Activated CD4-positive, alpha-beta T cell treated with anti-CD3 and anti-CD28 coated beads, Interleukin-10, Interleukin-2, amounts not matched to agents 100 ng/mL and 50 ng/mL, durations not matched to agents 16 hours and 8 hours (primary cell): ENCODE data around the gene PRKN.
"Not testable (repeated sequence)": the region's sequence is repeated elsewhere in the genome, so short reads cannot be mapped to it uniquely, and the experiment has no call there.

Experiments
- DNase-seq: peaks from one replicate; pipeline ENCODE4 v3.0.0-alpha.2; 2020

The PRKN gene

DNA sequence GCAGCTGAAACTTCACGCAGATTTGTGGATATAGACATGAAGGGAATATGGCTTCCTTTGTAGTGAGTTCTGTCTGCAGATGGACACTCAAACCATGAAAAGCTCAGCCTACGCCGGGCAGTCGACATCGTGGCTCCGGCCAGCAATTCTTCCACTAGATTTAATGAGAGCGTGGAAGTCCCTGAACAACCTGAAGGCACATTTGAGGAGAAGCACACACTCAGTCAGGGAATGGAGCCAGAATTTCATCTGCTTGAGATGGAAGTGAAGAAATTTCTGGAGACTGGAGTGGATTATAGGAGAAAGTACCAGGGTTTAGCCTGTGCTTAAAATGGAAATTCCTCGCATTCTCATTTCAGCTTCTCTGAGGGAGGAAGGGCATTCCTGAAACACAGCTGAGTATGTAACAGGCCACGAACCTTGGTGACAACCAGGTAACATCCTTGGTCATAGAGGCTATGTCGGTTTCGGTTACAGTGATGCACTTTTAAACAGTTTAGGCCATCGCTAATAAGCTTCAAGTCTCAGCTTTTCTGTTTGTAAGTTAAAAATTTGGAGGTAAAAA, 1373.2 kb downstream of the PRKN start:
- DNase-seq: no peak

DNA sequence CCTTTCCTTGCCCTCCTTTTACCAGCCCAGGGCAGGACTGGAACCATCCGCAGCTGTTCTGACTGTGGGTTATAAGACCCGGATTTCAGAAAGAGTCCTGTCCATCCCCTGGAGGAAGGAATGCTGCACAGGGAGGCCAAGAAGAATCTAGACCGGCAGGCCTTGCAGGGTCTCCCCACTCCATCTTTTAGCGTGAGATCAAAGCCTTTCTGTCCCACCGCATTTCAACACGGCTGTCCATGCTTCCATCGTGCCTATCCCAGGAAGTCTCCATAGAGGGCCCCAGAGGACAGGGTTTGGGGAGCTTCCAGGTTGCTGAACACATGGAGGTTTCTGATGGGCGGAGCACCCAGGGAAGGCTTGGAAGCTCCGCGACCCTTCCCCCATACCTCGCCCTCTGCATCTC, 1374.4 kb downstream of the PRKN start:
- no peak for DNase-seq

DNA sequence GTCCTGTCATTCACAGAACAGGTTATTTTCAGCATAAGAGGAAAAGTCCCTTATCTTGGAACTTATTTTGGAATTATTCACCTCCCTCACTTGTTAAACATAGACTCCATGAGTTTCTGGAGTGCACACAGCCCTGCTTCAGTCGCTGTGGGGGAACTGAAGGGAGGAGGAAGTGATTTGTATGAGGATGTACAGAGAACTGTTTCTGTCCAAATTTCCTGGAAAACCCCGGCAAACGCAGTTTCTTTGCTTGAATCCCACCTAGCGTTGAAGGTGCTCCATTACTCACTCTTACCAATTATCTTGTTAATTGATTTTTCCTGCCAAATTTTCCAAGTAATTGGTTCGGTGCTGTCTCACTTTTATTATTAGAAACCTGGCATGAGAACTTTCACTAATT, 1375.7 kb downstream of the PRKN start:
- no peak for DNase-seq

DNA sequence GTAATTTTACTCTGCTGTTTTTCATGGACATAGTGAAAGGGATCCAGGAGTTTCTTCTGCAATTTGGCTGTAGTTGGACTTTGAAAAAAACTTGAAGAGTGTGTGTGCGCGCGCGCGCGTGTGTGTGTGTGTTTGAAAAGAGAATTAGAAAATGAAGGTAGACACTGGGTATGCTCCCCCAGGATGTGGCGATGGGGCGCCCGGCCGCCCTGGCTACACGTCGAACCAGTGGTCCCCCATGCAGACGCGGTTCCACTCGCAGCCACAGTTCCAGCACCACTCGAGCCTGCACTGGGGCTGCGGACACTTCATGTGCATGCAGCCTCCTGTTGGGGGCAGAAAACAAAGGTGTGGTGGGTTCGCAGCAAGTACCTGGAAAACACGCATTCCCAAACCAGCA, 1377.7 kb downstream of the PRKN start:
- DNase-seq: no peak

DNA sequence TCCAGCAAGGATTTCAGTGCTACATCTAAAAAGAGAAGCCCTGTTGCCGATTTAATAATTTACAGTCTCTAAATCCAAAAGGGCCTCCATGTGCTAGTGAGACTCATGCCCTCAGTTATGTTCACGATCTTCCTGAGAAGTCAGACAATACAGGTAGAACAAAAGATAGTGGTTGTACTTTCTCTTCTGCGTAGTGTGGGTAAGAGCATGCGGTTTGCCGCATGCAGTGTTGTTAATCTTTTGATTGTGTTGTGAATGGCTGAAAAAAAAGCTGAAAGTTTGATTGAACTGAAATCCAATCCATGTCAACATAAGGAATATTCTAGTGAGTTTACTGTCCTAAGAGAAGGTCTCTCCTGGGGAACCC, 1379.0 kb downstream of the PRKN start:
- DNase-seq: no peak

DNA sequence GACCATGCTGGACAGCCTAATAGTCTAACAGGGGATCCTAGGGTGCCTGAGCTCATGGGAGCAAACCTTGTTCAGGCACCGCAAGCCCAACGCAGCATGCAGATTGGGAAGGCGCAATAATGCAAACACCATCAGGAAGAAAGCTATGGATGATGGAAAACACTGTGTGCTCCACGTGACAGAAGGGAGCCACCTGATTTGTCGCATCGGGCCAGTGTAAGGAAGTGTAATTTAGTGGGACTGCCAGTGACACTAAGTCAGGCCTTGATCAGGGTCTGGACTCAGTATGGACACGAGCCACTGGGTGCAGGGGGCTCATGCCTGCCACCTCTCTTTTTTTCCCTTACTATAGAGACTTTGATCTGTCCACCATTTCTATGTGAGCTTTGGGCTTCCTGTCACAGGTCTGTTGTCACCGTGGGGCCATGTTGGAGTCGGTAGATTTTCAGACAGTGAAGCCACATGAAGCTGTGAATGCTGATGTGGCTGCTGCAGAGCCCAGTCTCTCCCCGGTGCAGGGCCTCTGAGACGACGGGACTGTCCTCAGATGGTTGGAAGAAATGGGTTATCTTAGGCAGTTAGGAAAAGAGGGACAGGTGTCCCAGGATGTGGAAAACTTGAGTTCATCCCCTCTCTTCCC, 1379.5 kb downstream of the PRKN start:
- no peak for DNase-seq

DNA sequence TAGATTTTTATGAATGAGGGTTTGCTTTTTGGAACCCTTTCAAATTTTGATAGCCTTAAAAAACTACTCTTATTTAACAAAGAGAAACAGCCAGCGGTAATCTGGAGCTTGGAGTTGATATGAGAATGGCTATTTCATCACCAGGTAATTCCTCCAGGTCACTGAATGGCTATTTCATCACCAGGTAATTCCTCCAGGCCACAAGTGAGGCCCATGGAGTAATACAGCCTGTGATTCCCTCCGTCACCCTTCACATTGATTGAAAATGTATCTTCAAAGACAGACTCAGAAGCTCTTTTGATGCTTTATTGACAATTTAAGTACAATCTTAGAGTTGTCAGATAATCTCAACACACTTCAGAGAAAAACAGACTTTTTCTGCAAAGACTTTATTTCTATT, 1380.4 kb downstream of the PRKN start:
- DNase-seq: no peak

DNA sequence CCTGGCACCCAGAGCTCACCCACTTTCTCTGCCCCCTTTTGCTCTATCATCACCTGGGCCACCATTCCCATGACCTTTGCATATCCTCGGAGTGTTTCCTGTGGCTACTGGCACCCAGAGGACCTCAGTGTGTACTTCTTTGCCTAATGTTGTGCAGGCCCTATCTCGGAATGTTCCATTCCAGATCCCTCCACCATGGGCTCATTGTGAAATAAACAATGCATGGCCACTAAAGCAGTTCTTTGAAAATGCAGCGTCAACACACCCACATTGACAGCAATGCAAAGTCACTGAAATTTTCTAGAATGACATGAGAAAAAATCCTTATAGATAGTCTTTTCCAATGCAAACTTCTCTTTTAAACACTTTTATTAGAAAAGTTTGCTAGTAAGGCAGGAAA, 1380.8 kb downstream of the PRKN start:
- DNase-seq: no peak

DNA sequence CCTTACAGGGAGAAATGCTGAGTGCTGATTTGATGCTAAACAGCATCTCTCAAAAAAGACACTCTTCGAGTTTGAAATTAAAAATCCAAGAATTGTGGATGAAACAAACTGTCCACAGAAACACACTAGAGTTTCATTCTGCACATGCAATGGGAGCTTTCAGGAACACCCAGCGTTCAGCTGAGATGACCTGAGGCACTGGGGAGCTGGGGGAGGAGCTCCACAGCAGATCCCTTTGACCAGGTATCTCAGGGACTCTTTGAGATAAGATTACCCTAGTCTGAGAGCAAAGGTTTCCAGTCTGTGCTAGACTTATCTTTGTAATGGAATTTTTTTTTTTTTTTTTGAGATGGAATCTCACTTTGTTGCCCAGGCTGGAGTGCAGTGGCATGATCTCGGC, 1382.9 kb downstream of the PRKN start:
- DNase-seq: no peak

DNA sequence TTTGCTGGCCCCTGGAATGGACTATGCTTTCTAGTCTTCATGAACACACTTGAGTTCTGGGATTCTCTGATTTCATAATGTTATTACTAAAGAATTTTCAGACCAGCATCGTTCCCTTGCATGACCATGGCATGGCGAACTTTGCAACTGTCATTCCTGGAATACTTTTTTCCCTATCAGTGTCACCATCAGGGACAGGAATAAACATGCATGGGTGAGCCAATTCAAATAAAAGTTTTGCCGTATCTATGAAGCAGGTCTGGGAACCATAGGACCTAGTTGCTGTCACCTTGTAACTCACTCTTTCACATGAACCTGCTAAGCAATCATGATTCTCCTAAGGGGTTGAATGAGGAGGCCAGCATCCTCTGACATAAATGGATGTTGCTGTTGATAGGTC, 1385.5 kb downstream of the PRKN start:
- no peak for DNase-seq

DNA sequence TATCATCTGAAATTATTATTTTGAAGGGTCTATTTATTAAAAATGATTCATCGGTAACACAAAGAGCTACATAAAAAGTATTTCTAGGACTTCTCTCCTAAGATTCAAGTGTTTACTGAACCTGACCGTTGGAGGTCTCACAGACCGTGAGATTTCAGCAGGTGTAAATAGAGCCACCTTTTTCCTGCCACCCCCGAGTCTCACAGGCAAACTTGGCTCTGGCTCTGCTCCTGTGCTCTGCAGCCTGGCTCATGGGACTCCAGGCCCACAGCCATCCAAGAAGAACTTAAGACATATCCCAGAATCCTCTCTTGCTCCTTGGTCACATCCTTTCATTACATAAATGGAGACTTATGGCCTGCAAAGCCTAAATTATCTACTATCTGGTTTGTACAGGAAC, 1385.9 kb downstream of the PRKN start:
- DNase-seq: no peak

DNA sequence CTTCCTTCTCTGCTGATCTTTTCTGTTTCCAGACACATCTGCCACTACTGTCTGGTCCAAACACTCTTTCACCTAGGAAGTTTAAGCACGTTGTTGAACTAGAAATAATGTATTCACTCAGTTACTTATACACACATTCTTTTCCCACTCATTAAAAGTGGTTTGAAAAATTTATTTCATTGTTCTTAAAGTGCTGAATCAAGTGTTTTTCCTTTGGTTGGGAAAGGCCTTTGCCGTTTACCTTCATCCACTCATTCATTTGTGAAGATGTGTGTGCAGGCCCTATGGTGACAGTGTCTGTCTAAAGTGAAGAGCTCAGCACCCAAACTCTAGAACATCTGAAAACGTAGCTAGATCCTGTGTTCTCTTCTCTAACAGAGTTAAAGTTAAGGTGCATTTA, 1389.6 kb downstream of the PRKN start:
- no peak for DNase-seq

DNA sequence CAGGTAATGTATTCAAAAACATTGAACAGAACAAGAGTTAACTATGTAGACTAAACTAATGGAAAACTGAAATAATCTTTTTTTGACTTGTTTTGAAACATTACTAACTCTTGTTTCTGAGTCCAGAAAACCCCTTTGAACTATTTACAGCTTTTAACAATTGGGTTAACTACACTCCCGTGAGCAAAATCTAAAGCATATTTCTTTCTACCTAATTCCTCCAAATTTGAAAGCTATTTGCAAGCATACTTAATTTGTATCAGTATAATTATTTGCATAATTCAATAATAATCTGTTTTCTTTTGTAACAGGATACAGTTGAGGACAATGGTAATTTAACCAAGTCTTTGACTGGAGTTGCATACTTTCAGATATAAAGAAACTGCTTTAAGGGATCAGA, 1391.1 kb downstream of the PRKN start:
- DNase-seq: no peak

DNA sequence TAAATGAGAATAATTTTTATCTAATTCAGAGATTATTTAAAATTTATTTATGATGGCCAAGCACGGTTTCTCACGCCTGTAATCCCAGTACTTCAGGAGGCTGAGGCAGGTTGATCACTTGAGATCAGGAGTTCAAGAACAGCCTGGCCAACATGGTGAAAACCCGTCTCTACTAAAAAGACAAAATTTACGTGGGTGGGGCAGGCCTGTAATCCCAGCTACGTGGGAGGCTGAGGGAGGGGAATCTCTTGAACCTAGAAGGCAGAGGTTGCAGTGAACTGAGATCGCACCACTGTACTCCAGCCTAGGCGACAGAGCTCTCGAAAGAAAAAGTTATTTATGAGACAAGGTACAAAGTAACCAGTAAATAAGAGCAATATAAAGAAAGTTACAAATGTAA, 1394.2 kb downstream of the PRKN start:
- no peak for DNase-seq

DNA sequence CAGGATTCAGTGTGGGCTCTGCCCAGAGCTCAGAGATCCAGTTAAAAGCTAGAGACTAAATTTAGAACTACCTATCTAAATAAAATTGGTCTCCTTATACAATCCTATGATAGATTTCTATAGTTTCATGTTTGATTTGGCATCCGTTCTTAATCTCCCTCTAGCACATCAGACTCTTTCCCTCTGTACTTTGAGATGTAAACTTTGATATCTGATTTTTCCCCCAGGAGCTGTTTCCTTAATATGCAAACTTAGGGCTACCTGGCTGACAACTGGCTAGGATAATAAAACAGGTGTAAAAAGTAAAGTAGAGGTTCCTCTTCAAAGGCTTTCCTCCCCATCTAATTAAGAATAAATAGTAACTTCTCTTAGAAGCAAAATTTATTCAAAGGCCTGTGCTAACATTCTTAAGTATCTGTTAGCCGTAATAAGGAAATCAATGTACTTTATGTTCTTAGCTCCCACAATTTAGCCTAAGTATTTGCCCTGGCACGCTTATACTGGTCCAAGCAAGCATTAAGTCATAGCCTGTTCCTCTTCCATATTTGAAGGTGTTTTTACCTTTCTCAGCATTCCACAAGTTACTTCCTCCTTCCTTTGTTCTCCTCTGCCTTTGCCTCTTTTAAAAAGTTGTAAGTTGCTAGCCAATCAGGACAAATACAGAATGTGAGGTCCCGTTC, 1396.0 kb downstream of the PRKN start:
- not testable (repeated sequence) for DNase-seq

DNA sequence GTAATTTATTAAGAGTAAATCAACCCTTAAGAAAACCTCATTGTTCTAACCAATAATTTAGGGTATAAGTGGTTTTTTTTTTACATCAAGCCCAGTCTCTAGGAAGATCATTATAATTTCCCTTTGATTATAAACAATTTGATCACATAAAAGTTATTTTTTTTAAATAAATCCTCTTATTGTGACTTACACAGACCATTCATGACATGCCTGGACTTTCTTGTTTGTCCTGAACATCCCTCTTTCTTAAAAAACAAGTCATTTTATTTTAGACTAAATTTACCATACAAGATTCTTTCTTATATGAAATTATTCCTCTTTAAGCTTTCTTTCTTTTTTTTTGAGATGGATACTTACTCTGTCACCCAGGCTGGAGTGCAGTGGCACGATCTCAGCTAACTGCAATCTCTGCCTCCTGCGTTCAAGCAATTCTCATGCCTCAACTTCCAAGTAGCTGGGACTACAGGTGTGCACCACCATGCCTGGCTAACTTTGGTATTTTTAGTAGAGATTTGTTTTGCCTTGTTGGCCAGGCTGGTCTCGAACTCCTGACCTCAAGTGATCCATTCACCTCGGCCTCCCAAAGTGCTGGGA, 1400.1 kb downstream of the PRKN start:
- no peak for DNase-seq

DNA sequence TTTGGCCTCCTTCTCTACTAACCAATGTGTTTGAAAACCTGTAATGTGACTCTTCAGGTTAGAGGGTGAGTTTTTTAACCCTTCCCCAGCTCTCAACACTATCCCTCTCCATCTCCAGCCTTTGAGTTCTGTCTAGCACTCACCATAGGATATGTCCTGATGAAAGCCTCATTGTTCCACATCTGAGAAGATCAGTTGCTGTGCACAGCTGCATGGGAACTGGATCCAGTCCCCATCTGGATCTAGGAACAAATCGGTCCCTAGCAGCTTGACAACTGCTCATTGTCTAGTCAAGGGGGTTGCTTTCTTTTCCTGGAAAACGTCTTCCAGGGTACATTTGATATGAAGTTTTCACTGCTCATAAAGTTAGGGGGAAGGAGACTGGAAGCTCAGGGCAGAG, 1408.3 kb downstream of the PRKN start:
- DNase-seq: no peak

DNA sequence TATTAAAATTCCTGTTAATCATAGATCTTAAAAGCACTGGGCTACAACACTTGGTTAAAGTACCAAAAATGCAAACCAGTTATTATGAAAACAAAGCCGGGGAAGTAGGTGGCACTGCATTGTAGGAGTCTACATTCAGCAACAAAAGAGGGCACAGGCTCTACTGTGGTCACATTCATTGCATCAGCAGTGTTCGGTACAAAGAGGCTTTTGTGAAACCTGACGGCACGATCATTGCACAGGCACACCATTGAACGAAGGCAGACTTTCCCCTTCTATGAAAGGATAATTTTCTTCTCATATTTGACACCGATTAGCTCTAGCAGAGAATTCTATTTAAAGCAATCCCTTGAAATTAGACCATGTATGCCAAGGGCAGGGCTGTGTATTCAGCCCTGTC, 1409.1 kb downstream of the PRKN start:
- DNase-seq: no peak

DNA sequence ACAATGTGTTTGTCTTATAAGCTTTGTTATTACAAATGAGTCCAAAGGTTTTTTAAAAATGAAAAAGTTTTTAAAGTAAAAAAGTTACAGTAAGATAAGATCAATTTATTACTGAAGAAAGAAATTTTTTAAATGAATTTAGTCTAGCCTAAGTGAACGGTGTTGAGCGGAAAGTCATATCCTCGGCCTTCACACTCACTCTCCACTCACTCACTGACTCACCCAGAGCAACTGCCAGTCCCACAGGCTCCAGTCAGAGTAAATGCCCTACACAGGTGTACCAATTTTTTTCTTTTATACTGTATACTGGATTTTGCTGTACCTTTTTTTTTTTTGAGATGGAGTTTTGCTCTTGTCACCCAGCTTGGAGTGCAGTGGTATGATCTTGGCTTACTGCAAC, 1411.0 kb downstream of the PRKN start:
- no peak for DNase-seq

DNA sequence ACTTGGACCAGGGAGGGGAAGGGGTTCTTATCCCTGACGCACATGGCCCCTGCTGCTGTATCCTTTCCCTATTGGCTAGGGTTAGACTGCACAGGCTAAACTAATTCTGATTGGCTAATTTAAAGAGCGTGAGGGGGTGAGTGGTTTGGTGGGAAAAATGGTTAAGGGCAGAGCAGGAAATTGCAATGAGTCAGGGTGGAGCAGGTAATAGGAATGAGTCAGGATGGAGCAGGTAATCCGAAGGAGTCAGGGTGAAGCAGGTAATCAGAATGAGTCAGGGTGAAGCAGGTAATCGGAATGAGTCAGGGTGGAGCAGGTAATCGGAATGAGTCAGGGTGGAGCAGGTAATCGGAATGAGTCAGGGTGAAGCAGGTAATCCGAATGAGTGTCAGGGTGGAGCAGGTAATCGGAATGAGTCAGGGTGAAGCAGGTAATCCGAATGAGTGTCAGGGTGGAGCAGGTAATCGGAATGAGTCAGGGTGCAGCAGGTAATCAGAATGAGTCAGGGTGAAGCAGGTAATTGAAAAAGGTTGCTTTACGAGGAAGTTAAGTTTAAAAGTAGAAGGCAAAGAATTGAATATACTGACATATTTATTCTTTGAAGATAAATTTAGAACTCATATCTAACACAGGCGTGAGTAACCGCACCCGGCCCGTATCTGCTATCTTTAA, 1412.2 kb downstream of the PRKN start:
- DNase-seq: not testable (repeated sequence)

DNA sequence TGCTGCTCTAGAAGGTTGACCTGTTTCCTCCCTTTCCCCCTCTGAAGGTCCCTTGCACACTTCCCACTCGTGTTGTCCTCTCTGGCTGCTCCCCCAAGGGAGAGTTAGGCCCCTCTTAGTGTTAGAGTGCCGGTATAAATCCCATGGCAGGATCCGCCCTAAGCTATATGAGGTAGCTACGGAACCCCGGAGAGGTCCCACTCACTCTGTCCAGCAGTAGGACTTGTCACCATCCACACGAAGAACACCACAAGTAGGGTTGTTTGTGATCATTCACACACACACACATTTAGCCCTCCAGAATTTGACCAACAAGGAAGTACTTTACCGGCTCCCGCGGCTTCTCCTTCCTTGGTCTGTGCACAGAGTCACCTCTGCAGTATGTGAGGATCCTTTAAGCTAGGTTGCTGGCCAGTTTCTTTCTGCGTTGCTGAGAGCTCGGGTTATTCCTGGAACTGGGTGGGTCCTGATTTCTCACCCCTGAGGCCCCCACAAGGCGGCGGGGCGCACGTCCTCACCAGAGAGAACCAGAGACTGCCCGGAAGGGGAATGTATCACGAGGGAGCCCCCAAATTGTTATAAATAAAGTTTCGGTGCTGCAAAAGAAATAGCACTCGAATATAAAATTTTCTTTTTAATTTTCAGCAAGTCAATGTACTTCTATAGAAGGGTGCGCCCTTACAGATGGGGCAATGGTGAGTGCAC, 1412.9 kb downstream of the PRKN start:
- not testable (repeated sequence) for DNase-seq

DNA sequence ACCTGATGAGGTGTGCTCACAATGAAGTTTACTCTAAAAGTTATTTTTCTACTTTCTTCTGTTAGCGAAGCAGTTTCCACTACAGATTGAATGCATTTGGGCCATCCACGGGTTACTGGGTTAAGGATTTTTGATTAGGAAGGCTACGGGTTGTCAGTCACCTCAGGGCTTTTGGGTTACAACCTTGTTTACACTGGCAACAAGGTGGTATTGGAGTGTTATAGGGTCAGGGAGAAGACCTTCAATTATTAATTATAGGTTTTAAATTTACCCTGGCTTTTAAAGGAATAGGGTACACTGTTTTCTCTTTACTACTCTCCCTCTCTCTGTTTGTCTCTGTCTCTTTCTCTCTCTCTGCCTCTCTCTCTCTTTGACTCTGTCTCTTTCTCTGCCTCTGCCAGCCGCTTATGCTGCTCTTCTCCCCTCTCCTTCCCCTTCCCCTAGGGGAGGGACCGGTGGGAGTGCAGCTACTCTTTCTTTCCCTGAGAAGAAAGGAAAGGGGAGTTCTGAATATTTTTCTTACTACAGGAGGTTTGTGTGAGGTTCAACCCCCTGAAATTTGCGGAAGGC, 1413.5 kb downstream of the PRKN start:
- no peak for DNase-seq

DNA sequence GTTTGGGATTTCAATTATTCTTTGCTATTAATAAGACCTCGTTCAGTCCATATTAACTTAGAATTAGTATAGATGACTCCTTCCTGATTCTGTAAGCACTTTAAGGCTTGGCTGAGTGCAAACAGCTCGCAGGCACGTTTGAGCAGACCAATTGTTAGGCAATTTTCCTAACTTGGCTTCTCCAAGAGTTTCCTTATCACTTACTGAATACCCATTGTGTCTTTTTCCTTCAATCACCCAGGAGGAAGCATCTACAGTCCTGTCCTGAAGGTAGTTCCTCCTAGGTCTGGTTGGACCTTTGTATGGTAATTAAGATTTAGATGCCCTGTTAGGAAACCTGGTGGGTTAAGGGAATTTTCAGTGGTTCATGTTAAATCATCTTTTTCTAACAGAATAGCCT, 1414.1 kb downstream of the PRKN start:
- not testable (repeated sequence) for DNase-seq
